GM12801 (cell line): Measurements from ENCODE around the gene SMYD5.

Experiments used
- TF ChIP-seq, protein P1 (sequence below): IDR thresholded peaks from one replicate; pipeline ENCODE4 v1.5.1; 2011; ENCODE audit warnings: control low read depth; ENCODE audit not compliant: insufficient read length; ENCODE audit errors: extremely low read depth

SMYD5 gene

DNA sequence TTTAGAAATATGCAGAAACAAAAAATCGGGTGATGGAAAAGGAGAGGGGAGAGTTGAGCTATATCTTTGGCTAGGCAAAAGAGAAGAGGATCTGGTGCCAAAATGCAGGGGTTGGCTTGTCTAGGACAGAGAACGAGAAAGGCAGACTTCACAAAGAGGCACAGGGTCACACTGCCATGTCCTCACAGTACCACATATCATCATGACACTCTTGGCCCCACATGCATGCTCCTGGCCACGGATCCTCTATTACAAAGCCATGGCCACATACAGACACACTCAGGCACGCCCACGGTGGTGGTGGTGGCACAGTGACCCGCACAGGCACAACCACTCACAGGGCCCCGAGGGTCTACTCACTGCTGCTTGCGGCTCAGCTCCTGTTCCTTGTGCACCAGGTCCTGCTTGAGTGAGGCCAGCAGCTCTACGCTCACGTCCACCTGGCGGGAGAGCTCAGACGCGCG, 54.4 kb downstream of the SMYD5 start:
- TF ChIP-seq, protein P1, sequence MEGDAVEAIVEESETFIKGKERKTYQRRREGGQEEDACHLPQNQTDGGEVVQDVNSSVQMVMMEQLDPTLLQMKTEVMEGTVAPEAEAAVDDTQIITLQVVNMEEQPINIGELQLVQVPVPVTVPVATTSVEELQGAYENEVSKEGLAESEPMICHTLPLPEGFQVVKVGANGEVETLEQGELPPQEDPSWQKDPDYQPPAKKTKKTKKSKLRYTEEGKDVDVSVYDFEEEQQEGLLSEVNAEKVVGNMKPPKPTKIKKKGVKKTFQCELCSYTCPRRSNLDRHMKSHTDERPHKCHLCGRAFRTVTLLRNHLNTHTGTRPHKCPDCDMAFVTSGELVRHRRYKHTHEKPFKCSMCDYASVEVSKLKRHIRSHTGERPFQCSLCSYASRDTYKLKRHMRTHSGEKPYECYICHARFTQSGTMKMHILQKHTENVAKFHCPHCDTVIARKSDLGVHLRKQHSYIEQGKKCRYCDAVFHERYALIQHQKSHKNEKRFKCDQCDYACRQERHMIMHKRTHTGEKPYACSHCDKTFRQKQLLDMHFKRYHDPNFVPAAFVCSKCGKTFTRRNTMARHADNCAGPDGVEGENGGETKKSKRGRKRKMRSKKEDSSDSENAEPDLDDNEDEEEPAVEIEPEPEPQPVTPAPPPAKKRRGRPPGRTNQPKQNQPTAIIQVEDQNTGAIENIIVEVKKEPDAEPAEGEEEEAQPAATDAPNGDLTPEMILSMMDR: no peak

DNA sequence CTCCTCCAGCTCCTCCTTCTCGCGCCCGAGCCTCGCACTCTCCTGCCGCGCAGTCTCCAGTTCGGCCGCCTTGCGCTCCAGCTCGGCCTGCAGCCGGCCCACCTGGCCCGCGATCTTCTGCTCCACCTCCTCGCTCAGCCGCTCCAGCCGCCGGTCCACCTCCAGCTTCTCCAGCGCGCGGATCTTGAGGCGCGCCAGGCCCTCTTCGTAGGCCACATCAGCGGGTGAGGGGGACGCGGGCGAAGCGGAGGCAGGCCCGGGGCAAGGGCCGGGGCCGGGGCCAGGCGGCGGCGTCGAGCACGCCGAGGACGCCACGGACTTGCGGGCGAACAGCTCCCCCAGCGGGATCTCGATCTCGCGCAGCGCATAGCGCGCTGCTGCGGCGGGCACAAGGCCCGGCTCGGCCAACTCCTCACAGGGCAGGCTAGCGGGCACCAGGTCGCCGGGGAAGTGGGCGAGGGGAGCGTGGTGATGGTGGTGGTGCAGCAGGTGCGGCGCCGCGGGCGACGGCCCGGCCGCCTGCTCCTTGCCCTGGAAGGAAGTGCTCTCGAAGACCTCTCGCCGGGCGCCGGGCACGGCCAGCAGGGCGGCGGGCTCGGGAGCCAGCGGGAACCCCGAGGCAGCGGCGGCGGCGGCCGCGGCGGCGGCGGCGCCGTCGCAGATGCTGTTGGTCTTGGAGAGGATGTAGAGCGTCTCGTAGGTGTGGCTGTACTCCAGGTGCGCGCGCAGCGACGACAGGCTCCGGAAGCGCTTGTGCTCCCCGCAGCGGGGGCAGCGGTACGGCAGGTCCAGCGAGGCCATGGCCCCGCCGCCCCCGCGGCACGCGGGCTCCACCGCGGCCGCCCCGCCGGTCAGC, 55.0 kb downstream of the SMYD5 start:
- TF ChIP-seq, protein P1: no peak

- TF ChIP-seq, protein P1: no peak
Measured at GRCh38 chr2:73269686-73270465, 55.8 kb downstream of the SMYD5 start.

DNA sequence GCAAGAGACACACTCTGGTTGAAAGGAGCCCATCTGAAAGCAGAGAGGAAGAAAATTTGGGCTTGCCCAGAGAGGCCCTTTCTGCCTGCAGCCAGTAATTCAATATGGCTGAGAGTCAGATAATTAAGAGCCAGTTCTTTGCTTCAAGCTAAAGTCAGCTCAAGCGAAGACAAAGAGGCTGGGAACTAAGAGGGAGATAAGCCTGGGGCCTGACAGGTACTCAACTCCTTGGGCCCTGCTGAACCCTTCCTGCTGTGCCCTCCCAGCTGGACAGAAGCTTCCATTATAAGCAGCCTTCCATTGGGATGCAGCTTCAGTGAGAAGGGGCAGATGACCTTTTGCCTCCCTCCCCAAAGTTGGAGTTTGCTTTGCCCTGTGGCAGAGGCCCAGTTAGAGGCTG, 58.2 kb downstream of the SMYD5 start:
- TF ChIP-seq, protein P1: no peak
